HepG2 (cell line): Measurements from ENCODE around the gene MRPS10. TPM values are rescaled to one million over a fixed set of nuclear protein-coding genes. Genes with fewer than 3 reads are reported as not detected.
A peak's percentile ranks its signal among the peaks of the same experiment; 100 is the strongest.

Source experiments
- BRF2 ChIP-seq: sonication (generic); formaldehyde crosslinking; IDR thresholded peaks from 2 replicates; pipeline ENCODE4 v1.8.1; 2022; ENCODE audit warnings: mild to moderate bottlenecking, missing genetic modification reagents
- GLI4 ChIP-seq: sonication (generic); formaldehyde crosslinking; IDR thresholded peaks from 2 replicates; pipeline ENCODE4 v1.5.1; 2020; ENCODE audit warnings: missing genetic modification reagents, mild to moderate bottlenecking, moderate library complexity, borderline replicate concordance
- HNF1A ChIP-seq, 2 experiments: sonication (generic) in 1 of 2; formaldehyde crosslinking in 1 of 2; IDR thresholded peaks; 2 replicates each; pipeline versions ENCODE4 v1.4.0 to v1.6.1; 2016 to 2020; ENCODE audit warnings: borderline replicate concordance in 1 of 2, low read depth in 1 of 2, mild to moderate bottlenecking in 1 of 2, missing genetic modification reagents in 1 of 2
- ISX ChIP-seq: sonication (generic); formaldehyde crosslinking; conservative IDR thresholded peaks from 2 replicates; pipeline ENCODE4 v1.5.0; 2020; ENCODE audit warnings: missing genetic modification reagents
- MAFG ChIP-seq: sonication (generic); formaldehyde crosslinking; IDR thresholded peaks from 2 replicates; pipeline ENCODE4 v1.5.1; 2020; ENCODE audit warnings: mild to moderate bottlenecking, missing genetic modification reagents
- MAZ ChIP-seq, 2 experiments: sonication (generic) in 1 of 2; formaldehyde crosslinking in 1 of 2; IDR thresholded peaks; 2 replicates each; pipeline versions ENCODE4 v1.5.0 to v1.6.1; 2012 to 2020; ENCODE audit warnings: low read depth in 2 of 2, mild to moderate bottlenecking in 2 of 2, borderline replicate concordance in 1 of 2, improper control_type of control experiment in 1 of 2, low read length in 1 of 2, missing genetic modification reagents in 1 of 2, moderate library complexity in 1 of 2
- NFAT5 ChIP-seq: sonication (generic); formaldehyde crosslinking; IDR thresholded peaks from 2 replicates; pipeline ENCODE4 v1.4.0; 2020; ENCODE audit warnings: missing genetic modification reagents
- POGZ ChIP-seq: sonication (generic); formaldehyde crosslinking; IDR thresholded peaks from 2 replicates; pipeline ENCODE4 v1.4.0; 2020; ENCODE audit warnings: mild to moderate bottlenecking, missing genetic modification reagents
- TBX2 ChIP-seq: sonication (generic); formaldehyde crosslinking; IDR thresholded peaks from 2 replicates; pipeline ENCODE4 v1.5.0; 2020; ENCODE audit warnings: missing genetic modification reagents, mild to moderate bottlenecking, borderline replicate concordance
- TCF7L2 ChIP-seq: IDR thresholded peaks from 2 replicates; pipeline ENCODE4 v1.6.1; 2011; ENCODE audit warnings: mild to moderate bottlenecking, low read depth, low read length, moderate library complexity
- ZNF24 ChIP-seq: fragments of 450-650 bp; IDR thresholded peaks from 2 replicates; pipeline ENCODE4 v1.6.1; 2017; ENCODE audit warnings: antibody characterized with exemption, mild to moderate bottlenecking
- ZNF276 ChIP-seq: sonication (generic); formaldehyde crosslinking; IDR thresholded peaks from 2 replicates; pipeline ENCODE4 v1.4.0; 2020; ENCODE audit warnings: mild to moderate bottlenecking, low read depth, missing genetic modification reagents
- ZNF543 ChIP-seq: sonication (generic); formaldehyde crosslinking; IDR thresholded peaks from 2 replicates; pipeline ENCODE4 v1.4.0; 2020; ENCODE audit warnings: mild to moderate bottlenecking, missing genetic modification reagents
- polyA plus RNA-seq, 8 experiments: library from polyadenylated mRNA; depleted of rRNA in 3 of 8; stranded (reverse) in 7 of 8; unstranded in 1 of 8; fragments of >200 nt; fragmentation: Illumina TruSeq in 4 of 8; extraction: Trizol in 4 of 8; gene quantifications; 2 replicates each; pipeline versions ENCODE4 v1.2.1 to v1.2.3, GENCODE V29; 2011 to 2016; ENCODE audit warnings: low read depth in 4 of 8, missing spikeins in 1 of 8, mixed read lengths in 1 of 8; ENCODE audit not compliant: insufficient read depth in 1 of 8
- total RNA-seq, 5 experiments: library from RNA; depleted of rRNA; stranded (reverse); fragments of >200 nt; fragmentation: Illumina TruSeq; extraction: Trizol; gene quantifications; 2 replicates each; pipeline ENCODE4 v1.2.3, GENCODE V29; 2016; ENCODE audit warnings: low read depth in 1 of 5

Gene MRPS10
- total and polyA plus RNA-seq, 2 of the 13 experiments (the other 11 are each of a cell fraction or from before 2014, with no cell fraction given) = 31.7 to 54.6 TPM

GRCh38 chr6:42217519-42218367, at the start of gene MRPS10 (continued):
- TF ChIP-seq ZNF276 (CRISPR knock-in tag) (no peak), BRF2 (CRISPR knock-in tag) (peak; percentile 42; the same call in 1 of the 2 replicates), TCF7L2 (no peak), ISX (CRISPR knock-in tag) (no peak), ZNF24 (0 out of 2 replicates have a peak, but pooled peaks have one; percentile 21), TBX2 (CRISPR knock-in tag) (peak; percentile 33; the same call in 1 of the 2 replicates), MAFG (CRISPR knock-in tag) (no peak), GLI4 (CRISPR knock-in tag) (no peak), MAZ (IDR thresholded peaks at IDR 0.05; ENCODE audit: borderline replicate concordance, low read depth, low read length) (no peak), MAZ (CRISPR knock-in tag; IDR thresholded peaks at IDR 0.05; ENCODE audit: low read depth) (no peak), POGZ (CRISPR knock-in tag) (peak; percentile 84), NFAT5 (no peak), HNF1A (IDR thresholded peaks at IDR 0.05; ENCODE audit: low read depth) (peak; percentile 15; the same call in 1 of the 2 replicates), HNF1A (CRISPR knock-in tag; IDR thresholded peaks at IDR 0.05; ENCODE audit: borderline replicate concordance) (peak; percentile 66; the same call in 1 of the 2 replicates), ZNF543 (CRISPR knock-in tag) (no peak)
